NCI-H128 (cell line): ENCODE measurements around the gene C1orf50.
"Not testable (repeated sequence)": the region's sequence is repeated elsewhere in the genome, so short reads cannot be mapped to it uniquely, and the experiment has no call there.

ENCODE experiments used
- DNase-seq: peaks from one replicate; lab custom pipeline; 2025; ENCODE audit not compliant: unreplicated experiment; lab: John Stamatoyannopoulos, UW

The C1orf50 gene

DNA sequence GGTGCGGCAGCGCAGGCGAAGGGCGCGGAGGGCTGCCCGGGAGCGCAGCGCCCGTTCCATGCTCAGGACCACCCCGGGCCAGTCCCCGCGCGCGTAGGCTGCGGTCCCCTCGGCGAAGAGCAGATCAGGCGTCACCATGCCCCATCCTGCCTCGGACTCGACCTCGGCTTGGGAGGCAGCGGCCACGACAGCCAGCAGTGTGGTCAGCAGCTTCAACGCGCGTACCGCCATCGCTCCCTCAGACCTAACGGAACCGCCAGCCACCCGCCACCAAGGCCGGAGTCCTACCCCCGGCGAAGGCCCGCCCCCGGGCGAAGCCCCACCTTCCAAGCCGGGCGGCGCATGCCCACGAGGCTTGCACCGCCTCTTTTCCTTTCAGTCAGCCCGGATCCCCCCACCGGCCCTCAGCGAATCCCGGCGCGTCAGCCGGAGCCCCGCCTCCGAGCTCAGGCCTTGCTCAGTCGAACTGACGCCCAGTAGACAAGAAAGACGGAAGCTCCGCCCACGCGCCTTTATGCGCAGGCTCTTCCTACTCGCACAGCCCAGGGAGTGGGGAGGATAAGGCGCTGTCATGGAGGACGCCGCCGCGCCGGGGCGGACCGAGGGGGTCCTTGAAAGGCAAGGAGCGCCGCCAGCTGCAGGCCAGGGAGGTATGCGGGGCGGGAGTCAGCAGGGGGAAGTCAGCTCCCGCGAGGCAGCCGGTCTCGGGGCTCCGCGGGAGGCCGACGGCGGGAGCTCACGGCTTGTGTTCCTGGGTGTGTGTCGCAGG lies at the start of gene C1orf50, which contains the start of gene P3H1:
C1orf50 (plus strand) TSS at position 509 of the 769 bp plus-strand sequence; CDS start at position 572, 63 bp downstream.
P3H1 (minus strand) TSS at position 288 of the 769 bp plus-strand sequence; CDS start at position 231, 57 bp downstream.
- DNase-seq, result peak; percentile 100

DNA sequence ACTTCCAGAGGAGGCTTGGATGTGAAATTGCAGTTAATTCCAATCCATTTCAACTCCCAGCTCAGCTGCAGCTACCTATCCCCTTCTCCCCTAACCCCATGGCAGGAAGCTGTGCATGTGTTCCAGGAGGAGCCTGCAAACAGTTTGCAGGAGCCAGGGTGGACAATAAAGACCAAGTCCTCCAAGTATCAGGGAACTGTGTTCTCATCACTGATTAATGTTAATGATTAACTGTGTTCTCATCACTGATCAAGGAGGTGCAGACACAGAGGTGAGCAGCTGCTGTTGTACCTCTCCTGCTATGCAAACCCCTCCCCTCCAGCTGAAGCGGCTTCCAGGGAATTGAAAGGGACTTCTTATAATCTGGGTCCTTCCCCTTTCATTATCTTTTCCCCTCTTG lies 46.2 kb upstream of the C1orf50 start:
- no peak for DNase-seq

DNA sequence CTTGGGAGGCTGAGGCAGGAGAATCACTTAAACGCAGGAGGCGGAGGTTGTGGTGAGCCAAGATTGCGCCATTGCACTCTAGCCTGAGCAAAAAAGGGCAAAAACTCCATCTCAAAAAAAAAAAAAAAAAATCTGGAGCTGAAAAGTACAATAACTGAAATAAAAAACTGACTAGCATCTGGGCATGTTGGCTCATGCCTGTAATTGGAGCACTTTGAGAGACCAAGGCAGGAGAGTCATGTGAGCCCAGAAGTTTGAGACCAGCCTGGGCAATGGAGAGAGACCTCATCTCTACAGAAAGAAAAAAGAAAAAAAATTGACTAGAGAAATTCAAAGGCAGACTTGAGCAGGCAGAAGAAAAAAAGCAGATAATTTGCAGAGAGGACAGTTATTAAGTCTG lies 45.1 kb upstream of the C1orf50 start:
- DNase-seq, result no peak

DNA sequence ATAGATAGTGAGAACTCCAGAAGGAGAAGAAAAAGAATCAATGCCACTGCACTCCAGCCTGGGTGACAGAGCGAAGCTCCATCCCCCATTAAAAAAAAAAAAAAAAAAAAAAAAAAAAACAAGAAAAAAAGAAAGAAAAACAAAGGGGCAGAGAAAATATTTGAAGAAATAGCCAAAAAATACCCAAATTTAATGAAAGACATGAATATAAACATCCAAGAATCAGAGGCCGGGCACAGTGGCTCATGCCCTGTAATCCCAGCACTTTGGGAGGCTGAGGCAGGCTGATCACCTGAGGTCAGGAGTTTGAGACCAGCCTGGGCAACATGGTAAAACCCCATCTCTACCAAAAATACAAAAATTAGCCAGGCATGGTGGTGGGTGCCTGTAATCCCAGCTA lies 44.6 kb upstream of the C1orf50 start:
- DNase-seq, result not testable (repeated sequence)

DNA sequence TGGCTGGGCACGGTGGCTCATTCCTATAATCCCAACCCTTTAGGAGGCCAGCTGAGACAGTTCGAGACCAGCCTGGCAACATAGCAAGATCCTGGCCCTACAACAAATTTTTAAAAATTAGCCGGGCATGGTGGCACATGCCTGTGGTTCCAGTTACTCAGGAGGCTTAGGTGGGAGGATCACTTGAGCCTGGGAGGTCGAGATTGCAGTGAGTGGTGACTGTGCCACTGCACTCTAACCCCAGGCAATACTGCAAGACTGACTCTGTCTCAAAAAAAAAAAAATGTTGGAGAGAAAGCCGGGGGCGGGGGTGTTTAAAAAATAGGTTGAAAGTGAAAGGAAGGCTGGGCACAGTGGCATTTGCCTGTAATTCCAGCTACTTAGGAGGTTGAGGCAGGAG lies 43.5 kb upstream of the C1orf50 start:
- DNase-seq, result no peak

DNA sequence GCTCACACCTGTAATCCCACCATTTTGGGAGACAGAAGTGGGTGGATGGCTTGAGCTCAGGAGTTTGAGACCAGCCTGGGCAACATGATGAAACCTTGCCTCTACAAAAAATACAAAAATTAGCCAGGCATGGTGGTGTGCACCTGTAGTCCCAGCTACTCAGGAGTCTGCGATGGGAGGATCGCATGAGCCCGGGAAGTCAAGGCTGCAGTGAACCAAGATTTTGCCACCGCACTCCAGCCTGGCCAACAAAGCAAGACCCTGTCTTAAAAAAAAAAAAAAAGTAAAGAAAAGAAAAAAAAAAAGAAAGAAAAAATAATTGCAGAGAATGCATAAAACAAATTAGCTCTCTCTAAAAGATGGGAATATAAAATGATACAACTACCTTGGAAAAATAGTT lies 41.2 kb upstream of the C1orf50 start:
- not testable (repeated sequence) for DNase-seq

DNA sequence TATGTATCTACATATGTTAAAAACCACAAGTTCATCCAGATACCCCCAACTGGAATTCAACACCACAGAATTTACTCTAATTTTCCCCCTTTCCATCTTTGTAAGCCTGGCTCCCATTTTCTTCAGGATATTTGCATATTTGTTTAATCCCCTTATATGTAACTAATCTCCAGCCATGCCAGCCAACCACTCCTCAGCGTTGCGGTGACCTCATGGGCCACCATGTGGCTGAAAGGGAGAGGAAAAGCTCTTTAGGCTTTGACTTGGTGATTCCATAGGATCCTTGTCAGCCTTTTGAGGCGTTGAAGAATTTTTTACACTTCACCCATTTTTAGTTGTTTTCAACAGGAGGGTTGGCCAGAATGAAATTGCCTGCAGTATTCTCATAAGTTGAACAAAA lies 37.0 kb upstream of the C1orf50 start:
- DNase-seq, result no peak

DNA sequence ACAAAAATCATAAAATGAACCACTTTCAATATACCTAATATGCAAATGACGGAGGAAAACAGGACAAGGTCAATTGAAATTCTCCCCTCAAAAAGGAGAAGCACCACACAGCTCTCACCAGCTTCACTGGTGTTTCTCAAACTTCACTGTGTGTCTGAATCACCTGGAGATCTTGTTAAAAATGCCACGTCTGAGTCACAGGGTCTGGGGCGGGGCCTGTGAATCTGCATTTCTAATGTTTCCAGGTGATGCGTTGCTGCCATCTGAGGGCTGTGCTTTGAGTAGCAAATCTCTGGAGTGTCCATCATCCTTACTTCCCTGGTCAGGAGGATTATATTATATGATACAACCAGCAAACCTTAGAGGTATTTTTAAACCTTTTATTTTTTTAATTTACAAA lies 36.1 kb upstream of the C1orf50 start:
- DNase-seq, result no peak

DNA sequence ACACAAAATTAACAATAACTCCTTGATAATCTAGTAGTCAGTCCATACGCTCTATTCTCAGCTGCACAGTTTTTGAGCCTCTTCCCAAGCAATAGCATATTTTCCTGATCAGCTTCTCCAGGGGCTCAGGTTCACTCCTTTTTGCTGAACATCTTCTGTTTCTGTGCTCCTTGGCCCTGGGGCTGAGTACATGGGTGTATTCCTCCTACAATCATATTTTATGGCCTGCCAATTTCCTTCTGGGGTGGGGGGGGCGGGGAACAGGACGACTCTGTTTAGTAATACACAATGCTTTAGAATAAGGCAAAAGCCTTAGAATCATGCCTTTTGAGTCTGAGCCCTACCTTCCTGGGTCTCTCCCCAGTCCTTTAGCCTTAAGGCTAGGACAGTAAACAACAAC lies 35.5 kb upstream of the C1orf50 start:
- no peak for DNase-seq

DNA sequence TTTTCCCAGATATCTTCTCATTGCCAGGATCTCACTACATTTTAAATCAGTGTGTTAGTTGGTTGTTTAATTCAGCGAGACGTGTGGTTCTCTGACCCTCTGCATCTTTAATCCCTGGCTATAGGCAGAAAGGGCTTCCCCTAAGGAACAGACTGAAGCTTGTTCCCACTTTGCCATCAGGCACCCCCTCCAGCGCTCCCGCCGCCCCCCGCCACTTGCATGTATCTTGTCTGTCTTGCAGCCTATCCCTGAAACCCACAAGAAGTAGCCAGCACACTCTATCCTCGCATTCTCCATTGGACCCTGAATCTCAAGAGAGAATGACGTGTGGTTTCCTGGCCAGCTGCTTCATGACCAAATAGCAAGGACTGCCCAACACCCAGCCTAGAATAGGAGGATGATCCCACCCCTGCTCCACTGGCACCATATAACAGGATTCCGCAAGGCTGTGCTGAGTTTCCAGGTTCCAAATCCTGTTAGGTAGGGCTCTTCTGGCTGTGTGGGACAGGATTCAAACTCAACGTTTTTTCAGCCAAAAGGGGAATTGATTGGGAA lies 34.8 kb upstream of the C1orf50 start:
- DNase-seq, result no peak

DNA sequence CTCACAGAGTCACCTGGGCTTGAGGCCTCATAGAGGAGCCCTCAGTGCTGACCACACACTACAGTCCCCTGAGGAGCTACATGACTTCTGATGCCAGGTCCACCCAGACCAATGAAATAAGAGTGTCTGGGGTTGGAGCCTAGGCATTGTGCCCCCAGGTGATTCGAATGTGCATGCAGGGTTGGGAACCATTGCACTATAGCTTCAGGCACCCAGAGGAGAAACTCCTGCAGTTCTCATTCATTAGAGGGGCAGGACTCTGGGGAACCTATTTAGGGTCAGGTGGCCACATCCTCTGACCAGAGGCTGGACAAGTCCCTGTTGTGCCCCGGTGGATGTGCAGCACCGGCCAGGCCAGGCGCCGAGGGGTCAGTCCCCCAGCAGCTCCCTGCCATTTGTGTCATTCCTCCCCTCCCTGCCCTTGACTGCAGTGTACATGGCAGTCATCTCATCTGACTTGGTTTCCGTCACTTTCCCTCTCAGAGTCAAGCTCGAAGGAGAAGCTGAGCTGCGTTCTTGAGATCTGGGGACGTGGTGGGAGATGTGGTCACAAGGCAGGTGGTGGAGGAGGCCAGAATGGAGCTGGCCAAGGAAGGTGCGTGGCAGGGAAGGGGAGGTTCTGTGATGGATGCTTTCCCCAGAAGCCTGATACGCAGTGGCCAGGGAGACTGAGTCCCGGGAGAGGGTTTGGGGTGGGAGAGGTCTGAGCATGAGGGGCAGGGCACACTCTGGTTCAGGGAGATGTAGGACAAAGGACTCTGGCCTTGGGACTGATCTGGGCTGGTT lies 33.4 kb upstream of the C1orf50 start:
- DNase-seq, result no peak

DNA sequence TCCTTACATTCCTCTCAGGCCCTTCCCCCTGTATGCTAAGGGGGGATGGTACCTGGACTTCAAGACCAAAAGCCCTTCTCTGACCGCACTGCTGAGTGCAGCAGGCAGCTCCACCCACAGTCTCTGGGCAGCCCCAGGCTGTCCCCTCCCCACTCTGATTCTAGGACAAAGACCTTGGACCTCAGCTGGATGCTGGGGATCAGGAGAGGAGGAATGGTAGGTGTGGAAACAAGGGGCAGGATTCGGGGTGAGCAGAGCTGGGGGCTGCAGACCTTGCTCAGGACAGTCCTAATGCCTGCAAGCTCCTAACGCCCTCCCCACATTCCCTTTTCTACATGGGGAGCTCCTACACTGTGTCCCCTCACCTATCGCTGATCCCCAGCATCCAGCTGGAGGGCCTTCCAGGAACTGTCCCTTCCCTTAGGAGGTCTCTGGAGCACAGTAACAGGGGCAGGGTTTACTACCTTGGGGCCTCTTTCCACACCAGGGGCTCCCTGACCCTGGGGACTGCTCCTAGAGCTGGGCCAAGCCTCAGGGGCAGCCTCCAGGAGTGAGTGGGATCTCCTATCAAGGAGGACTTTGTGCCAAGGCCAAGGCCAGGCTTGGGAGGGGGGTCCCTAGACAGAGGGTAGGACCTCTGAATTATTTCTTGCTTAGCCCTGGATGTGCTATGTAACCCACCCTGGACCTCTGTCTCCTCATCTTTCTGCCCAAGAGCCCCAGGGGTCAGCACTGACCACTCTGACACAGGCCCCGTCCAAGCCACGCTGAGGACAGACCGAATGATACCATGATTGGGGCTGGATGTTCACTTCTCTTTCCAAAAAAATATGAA lies 32.6 kb upstream of the C1orf50 start:
- DNase-seq, result no peak

DNA sequence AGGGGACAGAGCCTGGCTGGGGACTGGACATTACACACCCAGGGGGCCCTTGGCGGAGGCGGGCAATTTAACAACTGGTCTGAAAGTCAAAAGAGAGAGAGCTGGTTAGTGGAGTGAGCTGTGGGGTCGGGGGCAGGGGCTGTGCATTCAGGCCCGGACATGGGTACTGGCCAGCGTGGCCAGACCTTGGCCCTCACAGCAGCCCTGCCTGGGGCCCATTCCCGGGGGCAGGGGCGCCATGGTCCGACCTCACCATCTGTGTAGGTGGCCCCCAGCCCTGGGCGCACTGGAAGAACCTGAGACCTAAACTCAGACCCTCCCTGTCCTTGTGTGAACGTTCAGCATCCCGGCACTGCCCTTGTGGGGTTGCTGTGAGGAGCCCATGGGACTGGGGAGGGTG lies 32.0 kb upstream of the C1orf50 start:
- no peak for DNase-seq

DNA sequence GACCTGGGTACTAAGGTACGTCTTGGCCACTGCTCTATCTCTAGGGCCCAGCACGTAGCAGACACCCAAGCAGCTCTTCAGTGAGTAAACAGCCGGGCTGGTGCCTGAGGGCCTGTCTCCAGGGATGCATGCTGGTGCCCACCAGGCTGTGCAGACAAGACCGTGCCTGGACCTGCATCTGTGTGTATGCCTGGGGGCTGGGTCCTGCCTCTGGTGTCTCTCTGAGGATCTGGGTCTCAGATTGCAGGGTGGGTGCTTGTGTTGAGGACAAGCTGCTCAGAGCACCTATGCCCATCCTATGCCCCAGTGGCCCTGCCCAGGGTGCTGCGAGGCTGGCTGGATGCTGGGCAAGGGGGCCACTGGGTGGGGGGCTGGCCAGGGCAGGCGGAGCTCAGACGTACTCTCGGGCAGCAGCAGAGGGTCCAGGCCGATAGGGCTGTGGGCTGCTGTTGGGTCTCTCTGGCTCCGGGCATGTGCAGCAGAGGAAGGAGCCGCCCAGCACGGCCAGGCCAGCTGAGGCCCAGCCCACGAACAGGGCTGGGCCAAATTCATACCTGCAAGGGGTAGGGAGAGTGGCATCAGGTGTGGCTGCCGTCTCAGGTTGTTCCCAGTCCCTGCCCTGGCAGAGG lies 31.5 kb upstream of the C1orf50 start:
- DNase-seq, result no peak

DNA sequence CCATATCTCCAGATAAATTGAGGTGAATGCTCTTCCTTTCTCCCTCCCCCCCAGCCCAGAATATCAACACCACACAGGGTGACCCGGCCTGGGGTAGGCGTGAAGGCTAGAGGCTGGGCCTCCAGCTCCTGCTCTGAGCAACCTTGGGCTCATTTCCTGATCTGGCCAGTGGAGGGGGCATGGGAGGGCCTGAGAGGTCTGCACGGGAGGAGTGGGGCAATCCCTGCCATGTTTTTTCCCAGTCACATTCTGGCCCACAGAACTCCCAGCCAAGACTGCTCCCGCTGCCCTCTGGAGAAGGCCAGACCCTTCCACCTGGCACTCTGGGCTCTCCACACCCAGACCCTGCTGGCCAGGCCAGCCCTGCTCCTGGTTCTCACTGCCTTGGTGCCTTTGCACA lies 30.9 kb upstream of the C1orf50 start:
- DNase-seq, result no peak

DNA sequence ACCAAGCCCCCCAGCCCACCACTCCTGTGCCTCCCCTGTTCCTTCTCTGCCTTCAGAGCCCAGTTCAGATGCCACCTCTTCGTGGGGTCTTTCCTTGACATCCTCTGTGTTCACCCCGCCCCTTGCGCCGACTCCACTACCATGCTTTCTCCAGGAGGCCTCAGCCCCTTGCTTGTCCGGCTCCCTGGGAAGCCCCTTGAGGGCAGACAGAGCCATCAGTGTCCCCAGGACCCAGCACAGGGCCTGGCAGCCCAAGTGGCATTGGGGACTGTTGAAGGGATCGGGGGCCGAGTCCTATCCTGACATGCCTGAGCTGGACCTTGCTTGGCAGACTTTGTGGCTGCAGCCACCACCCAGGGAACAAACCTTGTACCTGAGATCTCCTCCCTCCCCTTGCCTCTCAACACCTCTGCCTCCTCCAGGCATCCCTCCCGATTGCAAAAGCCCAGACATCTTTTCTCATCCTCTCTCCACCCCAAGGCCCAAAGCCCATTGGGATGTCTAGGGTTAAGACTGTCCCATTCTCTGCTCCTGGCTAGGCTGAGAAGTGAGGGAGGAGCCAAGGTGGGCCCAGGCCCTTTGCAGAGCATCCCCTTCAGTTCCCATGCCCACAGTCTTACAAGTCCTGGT lies 30.4 kb upstream of the C1orf50 start:
- DNase-seq, result no peak

DNA sequence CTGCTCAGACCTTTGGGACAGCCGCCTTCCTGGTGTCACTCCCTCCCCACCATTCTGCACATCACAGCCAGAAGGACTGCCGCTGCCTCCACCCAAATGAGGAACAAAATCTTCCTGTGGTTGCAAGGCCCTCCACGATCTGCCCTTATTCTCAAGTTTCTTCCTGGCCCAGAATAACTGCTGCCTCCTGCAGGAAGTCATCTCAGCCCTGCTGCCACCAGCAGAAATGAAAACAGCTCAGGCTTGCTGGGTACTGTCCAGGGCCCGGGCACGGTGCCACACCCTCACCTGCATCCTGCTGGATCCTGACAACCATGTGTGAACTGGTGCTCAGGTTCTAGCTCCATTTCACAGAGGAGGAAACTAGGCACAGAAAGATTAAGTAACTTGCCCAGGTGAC lies 29.8 kb upstream of the C1orf50 start:
- DNase-seq, result no peak

DNA sequence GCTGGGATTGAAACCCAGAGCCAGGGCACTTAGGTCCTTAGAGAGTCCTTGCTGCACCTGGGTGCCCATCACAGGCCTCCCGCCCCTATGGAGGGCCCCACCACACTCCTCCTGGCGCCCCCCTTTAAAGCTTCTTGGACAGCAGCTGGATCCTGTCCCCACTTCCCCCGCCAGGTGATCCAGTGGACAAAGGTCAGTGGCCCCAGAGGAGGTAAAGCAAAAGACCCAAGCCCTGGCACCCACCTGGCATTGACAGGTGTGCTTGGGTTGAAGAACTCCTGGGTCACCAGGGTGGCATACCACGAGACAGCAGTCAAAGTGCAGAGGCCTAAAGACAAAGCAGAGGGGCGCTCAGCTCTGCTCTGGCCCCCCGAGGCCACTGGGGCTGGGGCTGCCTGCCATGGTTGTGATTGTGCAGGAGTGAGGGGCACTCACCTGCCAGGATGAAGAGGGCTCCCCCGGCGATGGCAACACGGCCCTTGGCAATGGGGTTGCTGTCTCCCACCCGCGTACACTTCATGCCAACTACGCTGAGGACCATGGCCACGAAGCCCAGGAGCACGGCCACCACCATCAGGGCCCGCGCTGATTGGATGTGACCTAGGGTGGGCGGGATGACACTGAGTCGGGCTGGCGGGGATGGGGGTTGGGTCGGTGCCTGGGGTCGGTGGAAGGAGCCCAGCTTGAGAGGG lies 28.9 kb upstream of the C1orf50 start:
- DNase-seq, result no peak

DNA sequence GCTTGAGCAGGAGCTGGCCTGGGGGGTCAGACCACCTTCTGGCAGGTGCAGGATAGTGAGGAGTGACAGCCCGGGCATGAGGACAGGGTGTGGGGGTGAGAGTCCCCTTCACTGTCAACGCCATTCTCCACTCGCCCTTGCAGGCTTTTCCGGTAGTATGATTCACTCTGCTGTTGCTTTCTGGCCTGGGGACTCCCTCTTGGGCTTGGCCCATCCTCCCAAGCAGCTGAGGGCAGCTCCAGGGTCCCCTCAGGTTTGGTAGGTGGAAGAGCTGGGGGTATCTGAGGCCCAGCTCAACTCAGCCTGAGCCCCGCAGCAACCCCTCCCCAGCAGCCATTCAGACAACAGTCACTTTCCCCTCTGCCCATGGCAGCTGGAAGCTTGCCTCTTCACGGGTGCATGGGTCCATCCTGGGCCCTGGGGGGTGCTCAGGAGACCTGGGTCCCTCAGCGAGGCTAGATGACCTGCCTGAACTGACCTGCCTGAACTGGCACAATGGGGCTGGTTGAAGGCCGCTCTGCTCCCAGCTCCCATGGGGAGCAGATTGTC lies 28.3 kb upstream of the C1orf50 start:
- no peak for DNase-seq
